ENCODE results near the gene AFP. TPM values are rescaled to one million over a fixed set of nuclear protein-coding genes. Genes with fewer than 3 reads are reported as not detected.

Gene AFP
- total RNA-seq, 1 donor from 2014 or later: not detected

GRCh38 chr4:73391774-73392173 is 44.2 kb upstream of the AFP start:
- TF ChIP-seq CTCF (IDR thresholded peaks at IDR 0.05) (no peak), EZH2 (IDR thresholded peaks at IDR 0.05) (no peak), EZH2phosphoT487 (IDR thresholded peaks at IDR 0.05) (no peak)
- H3K4me3 ChIP-seq: no peak overlapping the region
- H3K9me3 Mint-ChIP-seq: no peaks in the 10 kb centered on the region
- H3K4me1 ChIP-seq: no peaks in the 10 kb centered on the region
- no peak overlapping the region for H3K27ac ChIP-seq
- H3K36me3 ChIP-seq: no peaks in the 10 kb centered on the region
- no peak overlapping the region for H3K4me3 Mint-ChIP-seq
- no peak overlapping the region for H3K4me2 ChIP-seq
- no peak overlapping the region for H2AFZ ChIP-seq (replicated peaks)
- no peaks in the 10 kb centered on the region for H3K4me1 Mint-ChIP-seq
- no peaks in the 10 kb centered on the region for H3K79me2 ChIP-seq (ENCODE audit: low read depth)
- no peaks in the 10 kb centered on the region for H3K27me3 Mint-ChIP-seq (ENCODE audit: insufficient read depth, low read depth)
- peaks cover 2% of the 10 kb centered on the region for H3K36me3 Mint-ChIP-seq
- no peaks in the 10 kb centered on the region for H4K20me1 ChIP-seq (ENCODE audit: low read depth)
- no peak overlapping the region for H3K27ac Mint-ChIP-seq
- no peaks in the 10 kb centered on the region for H3K9me3 ChIP-seq (ENCODE audit: low read depth)
- H3K9ac ChIP-seq: no peak overlapping the region
- no peaks in the 10 kb centered on the region for H3K27me3 ChIP-seq
- DNase-seq (ENCODE audit: low spot score): no peak
- H3F3A ChIP-seq (ENCODE audit: low read depth): no peaks in the 10 kb centered on the region

- Histone ChIP-seq H3K36me3 (no peaks in the 10 kb centered on the region), H3K9me3 (ENCODE audit: low read depth) (no peaks in the 10 kb centered on the region), H3K4me3 (no peak overlapping the region), H4K20me1 (ENCODE audit: low read depth) (no peaks in the 10 kb centered on the region), H3K4me2 (no peak overlapping the region), H3K4me1 (peaks cover 9% of the 10 kb centered on the region), H3K27ac (no peak overlapping the region), H3K79me2 (ENCODE audit: low read depth) (no peaks in the 10 kb centered on the region), H2AFZ (replicated peaks) (no peak overlapping the region), H3F3A (ENCODE audit: low read depth) (peaks cover 3% of the 10 kb centered on the region), H3K9ac (no peak overlapping the region), H3K27me3 (no peaks in the 10 kb centered on the region)
- DNase-seq (ENCODE audit: low spot score): no peak
- Mint-ChIP-seq H3K36me3 (peaks cover 2% of the 10 kb centered on the region), H3K4me3 (no peak overlapping the region), H3K27me3 (ENCODE audit: insufficient read depth, low read depth) (no peaks in the 10 kb centered on the region), H3K27ac (no peak overlapping the region), H3K4me1 (peaks cover 7% of the 10 kb centered on the region), H3K9me3 (no peaks in the 10 kb centered on the region)
- TF ChIP-seq CTCF (IDR thresholded peaks at IDR 0.05) (no peak), EZH2 (IDR thresholded peaks at IDR 0.05) (no peak), EZH2phosphoT487 (IDR thresholded peaks at IDR 0.05) (no peak)
Measured at GRCh38 chr4:73392936-73393335, 43.1 kb upstream of the AFP start.

DNA sequence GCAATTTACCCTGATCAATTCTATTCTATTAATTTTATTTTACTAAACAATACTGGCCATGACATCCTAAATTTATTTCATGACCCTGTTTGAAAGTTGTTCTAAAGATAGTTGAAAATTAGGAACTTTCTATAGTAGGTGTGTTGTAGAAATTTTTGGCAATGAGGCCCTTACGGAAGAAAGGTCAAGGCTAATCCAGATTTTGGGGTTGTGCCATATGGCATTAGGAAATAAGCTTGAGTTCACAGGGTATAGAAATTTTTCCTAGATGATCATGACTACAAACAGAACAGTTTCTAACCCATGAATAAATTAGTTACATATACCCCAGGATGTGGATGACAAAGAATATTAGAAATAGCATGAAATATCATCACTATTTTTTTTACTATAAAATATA is 39.7 kb upstream of the AFP start:
- H3K9me3 Mint-ChIP-seq: no peaks in the 10 kb centered on the region
- Histone ChIP-seq H3K4me3 (no peak overlapping the region), H4K20me1 (ENCODE audit: low read depth) (no peaks in the 10 kb centered on the region), H3K4me1 (peaks cover 20% of the 10 kb centered on the region), H3F3A (ENCODE audit: low read depth) (peaks cover 3% of the 10 kb centered on the region), H3K9me3 (ENCODE audit: low read depth) (no peaks in the 10 kb centered on the region), H3K36me3 (no peaks in the 10 kb centered on the region), H2AFZ (replicated peaks) (no peak overlapping the region), H3K27me3 (no peaks in the 10 kb centered on the region), H3K9ac (no peak overlapping the region), H3K4me2 (no peak overlapping the region), H3K79me2 (ENCODE audit: low read depth) (no peaks in the 10 kb centered on the region), H3K27ac (no peak overlapping the region)
- DNase-seq (ENCODE audit: low spot score): no peak
- no peaks in the 10 kb centered on the region for H3K36me3 Mint-ChIP-seq
- no peak overlapping the region for H3K27ac Mint-ChIP-seq
- peaks cover 11% of the 10 kb centered on the region for H3K4me1 Mint-ChIP-seq
- TF ChIP-seq CTCF (IDR thresholded peaks at IDR 0.05): no peak
- no peak for TF ChIP-seq EZH2phosphoT487 (IDR thresholded peaks at IDR 0.05)
- TF ChIP-seq EZH2 (IDR thresholded peaks at IDR 0.05): no peak
- no peaks in the 10 kb centered on the region for H3K27me3 Mint-ChIP-seq (ENCODE audit: insufficient read depth, low read depth)
- no peak overlapping the region for H3K4me3 Mint-ChIP-seq
